Panc1 (cell line): ENCODE data around the gene APOOL.

Source experiments
- CTCF ChIP-seq: fragments of 450-650 bp; IDR thresholded peaks from 2 replicates; pipeline ENCODE4 v1.5.1; 2017; ENCODE audit warnings: mild to moderate bottlenecking
- POLR2AphosphoS5 ChIP-seq: IDR thresholded peaks from 2 replicates; pipeline ENCODE4 v1.6.1; 2012; ENCODE audit warnings: mild to moderate bottlenecking, low read depth, low read length, moderate library complexity
- TCF7L2 ChIP-seq: IDR thresholded peaks from 2 replicates; pipeline ENCODE4 v1.6.1; 2011; ENCODE audit warnings: mild to moderate bottlenecking, low read depth, low read length, inconsistent platforms

- no peak for TF ChIP-seq CTCF
- TF ChIP-seq POLR2AphosphoS5 = no peak
- TF ChIP-seq TCF7L2 = no peak
Observed at GRCh38 chrX:85113746-85114145, 110.1 kb downstream of the APOOL start.
